HepG2 (cell line): ENCODE measurements around the gene SAMD15. TPM values are rescaled to one million over a fixed set of nuclear protein-coding genes. Genes with fewer than 3 reads are reported as not detected.

Source experiments
- ATAC-seq: fragments of 200-7000 bp; cut with Tn5 transposase; 3 replicates; pipeline ENCODE4 v1.9.1; 2020; ENCODE audit warnings: mild to moderate bottlenecking, moderate library complexity
- BruUV-seq: library from RNA; stranded (reverse); fragments of 400-500 nt; replicated peaks from 2 replicates; lab custom pipeline; 2021; lab: Mats Ljungman, UMichigan
- CTCF ChIA-PET: fragments of 300-600 bp; formaldehyde crosslinking; extraction: SDS; loops from one replicate; lab custom pipeline; 2021; ENCODE audit warnings: low total read pairs, inconsistent platforms, low intra/inter-chr PET ratio; lab: Yijun Ruan, JAX
- POLR2A ChIA-PET: fragments of 350-600 bp; sonication (Branson Sonifier 250); formaldehyde crosslinking; loops from one replicate; lab custom pipeline; 2020; ENCODE audit warnings: antibody characterized with exemption, inconsistent platforms; lab: Yijun Ruan, JAX
- DNase-seq: peaks from one replicate; pipeline ENCODE4 v3.0.0-alpha.2; 2015; ENCODE audit warnings: low spot score
- FAIRE-seq: peaks from 3 replicates; lab custom pipeline; 2011; peaks lifted over from hg19 to GRCh38; lab: Jason Lieb, UNC
- H2AFZ ChIP-seq: one replicate; pipeline ENCODE4 v1.6.1; 2011; ENCODE audit warnings: low read length, inconsistent platforms
- H3K27ac ChIP-seq: fragments of 300-600 bp; 3 replicates; pipeline ENCODE4 v1.8.0; 2011; ENCODE audit warnings: mixed run types, mild to moderate bottlenecking, mixed read lengths, low read length, inconsistent platforms; ENCODE audit not compliant: insufficient read depth; ENCODE audit errors: extremely low read length
- H3K27me3 ChIP-seq, 2 experiments: fragments of 200-600 bp in 1 of 2; 2 replicates in 1 of 2; 3 replicates in 1 of 2; pipeline versions ENCODE4 v1.6.0 to v1.8.0; 2011; ENCODE audit warnings: low read length in 2 of 2, mild to moderate bottlenecking in 2 of 2, moderate library complexity in 2 of 2, inconsistent platforms in 1 of 2; ENCODE audit not compliant: insufficient read depth in 2 of 2, control insufficient read depth in 1 of 2
- H3K36me3 ChIP-seq, 2 experiments: fragments of 200-600 bp in 1 of 2; replicated peaks in 1 of 2; 2 replicates in 1 of 2; 3 replicates in 1 of 2; pipeline versions ENCODE4 v1.5.1 to v1.8.0; 2011; ENCODE audit warnings: low read length in 2 of 2, inconsistent platforms in 1 of 2; ENCODE audit not compliant: insufficient read depth in 2 of 2, control insufficient read depth in 1 of 2
- H3K4me1 ChIP-seq: 2 replicates; pipeline ENCODE4 v1.5.1; 2012; ENCODE audit warnings: low read length, inconsistent platforms; ENCODE audit not compliant: insufficient read depth
- H3K4me2 ChIP-seq: 2 replicates; pipeline ENCODE4 v1.6.0; 2011; ENCODE audit warnings: low read depth, low read length, inconsistent platforms
- H3K4me3 ChIP-seq, 3 experiments: fragments of 200-600 bp in 1 of 3; sonication (generic), shearing (Covaris generic) in 1 of 3; replicated peaks in 1 of 3; 2 replicates each; pipeline ENCODE4 v1.5.1; 2011 to 2016; ENCODE audit warnings: low read length in 3 of 3, inconsistent platforms in 2 of 3, low read depth in 2 of 3, mild to moderate bottlenecking in 2 of 3, control low read depth in 1 of 3, mixed read lengths in 1 of 3; ENCODE audit not compliant: insufficient read depth in 1 of 3
- H3K79me2 ChIP-seq: one replicate; pipeline ENCODE4 v1.6.1; 2011; ENCODE audit warnings: low read length, inconsistent platforms; ENCODE audit not compliant: insufficient read depth
- H3K9ac ChIP-seq: 2 replicates; pipeline ENCODE4 v1.6.0; 2011; ENCODE audit warnings: mild to moderate bottlenecking, low read depth, low read length, inconsistent platforms; ENCODE audit not compliant: insufficient read depth
- H3K9me3 ChIP-seq: 2 replicates; pipeline ENCODE4 v1.5.1; 2012; ENCODE audit warnings: mild to moderate bottlenecking, low read length
- H4K20me1 ChIP-seq: 2 replicates; pipeline ENCODE4 v1.6.0; 2011; ENCODE audit warnings: inconsistent platforms, mild to moderate bottlenecking, low read length, moderate library complexity; ENCODE audit not compliant: insufficient read depth
- EHMT2 ChIP-seq: fragments of 200-600 bp; sonication (generic); IDR thresholded peaks from 2 replicates; pipeline ENCODE4 v1.7.0; 2017; ENCODE audit warnings: antibody characterized with exemption, low read depth, low read length, borderline replicate concordance
- FOXA1 ChIP-seq, 2 experiments: fragments of 450-650 bp in 1 of 2; sonication (generic) in 1 of 2; formaldehyde crosslinking in 1 of 2; IDR thresholded peaks; 2 replicates each; pipeline versions ENCODE4 v1.4.0 to v1.6.1; 2016 to 2020; ENCODE audit warnings: missing genetic modification reagents in 1 of 2
- NCOR1 ChIP-seq: fragments of 200-600 bp; sonication (generic); IDR thresholded peaks from 2 replicates; pipeline ENCODE4 v1.7.0; 2017; ENCODE audit warnings: antibody characterized with exemption, low read length, borderline replicate concordance
- PITX1 ChIP-seq: sonication (generic); formaldehyde crosslinking; IDR thresholded peaks from 2 replicates; pipeline ENCODE4 v1.5.1; 2020; ENCODE audit warnings: mild to moderate bottlenecking, missing genetic modification reagents
- ZNF431 ChIP-seq: sonication (generic); formaldehyde crosslinking; IDR thresholded peaks from 2 replicates; pipeline ENCODE4 v1.9.0; 2022; ENCODE audit warnings: missing genetic modification reagents, low read depth, mild to moderate bottlenecking, borderline replicate concordance
- ZNF564 ChIP-seq: sonication (generic); formaldehyde crosslinking; IDR thresholded peaks from 2 replicates; pipeline ENCODE4 v1.8.1; 2023; ENCODE audit warnings: mild to moderate bottlenecking, missing genetic modification reagents
- ZNF839 ChIP-seq: sonication (generic); formaldehyde crosslinking; IDR thresholded peaks from 2 replicates; pipeline ENCODE4 v1.4.0; 2020; ENCODE audit warnings: missing genetic modification reagents, mild to moderate bottlenecking, borderline replicate concordance
- WGBS: methylation state at CpG from one replicate; pipeline ENCODE4 v1.1.6; 2017; ENCODE audit warnings: low lambda C conversion rate; 5-methylcytosine and 5-hydroxymethylcytosine counted together
- in situ Hi-C: cut with HindIII; loops from 2 replicates; pipeline ENCODE4 v1.10.0; 2017; ENCODE audit warnings: low pct_unique_long_range_greater_than_20kb; ENCODE audit not compliant: extremely low pct_ligation_motif_present
- intact Hi-C: fragments of 100-400 bp; cut with micrococcal nuclease; formaldehyde crosslinking; loops from one replicate; pipeline ENCODE4 v1.10.0; 2022; ENCODE audit not compliant: unreplicated experiment
- polyA plus RNA-seq, 8 experiments: library from polyadenylated mRNA; depleted of rRNA in 3 of 8; stranded (reverse) in 7 of 8; unstranded in 1 of 8; fragments of >200 nt; fragmentation: Illumina TruSeq in 4 of 8; extraction: Trizol in 4 of 8; gene quantifications; 2 replicates each; pipeline versions ENCODE4 v1.2.1 to v1.2.3, GENCODE V29; 2011 to 2016; ENCODE audit warnings: low read depth in 4 of 8, missing spikeins in 1 of 8, mixed read lengths in 1 of 8; ENCODE audit not compliant: insufficient read depth in 1 of 8
- total RNA-seq, 5 experiments: library from RNA; depleted of rRNA; stranded (reverse); fragments of >200 nt; fragmentation: Illumina TruSeq; extraction: Trizol; gene quantifications; 2 replicates each; pipeline ENCODE4 v1.2.3, GENCODE V29; 2016; ENCODE audit warnings: low read depth in 1 of 5
- TF ChIP-seq, protein P1 (sequence below): sonication (generic); formaldehyde crosslinking; IDR thresholded peaks from 2 replicates; pipeline ENCODE4 v1.4.0; 2020; ENCODE audit warnings: missing genetic modification reagents
- TF ChIP-seq, protein P2 (sequence below): sonication (generic); formaldehyde crosslinking; conservative IDR thresholded peaks from 2 replicates; pipeline ENCODE4 v1.4.0; 2020; ENCODE audit warnings: missing genetic modification reagents
- TF ChIP-seq, protein P3 (sequence below): sonication (generic); formaldehyde crosslinking; IDR thresholded peaks from 2 replicates; pipeline ENCODE4 v1.5.1; 2020; ENCODE audit warnings: missing genetic modification reagents, mild to moderate bottlenecking, borderline replicate concordance
- TF ChIP-seq, protein P4 (sequence below): sonication (generic); formaldehyde crosslinking; IDR thresholded peaks from 2 replicates; pipeline ENCODE4 v1.5.0; 2020; ENCODE audit warnings: mild to moderate bottlenecking, missing genetic modification reagents

SAMD15 gene
- total and polyA plus RNA-seq, 2 of the 13 experiments (the other 11 are each of a cell fraction or from before 2014, with no cell fraction given), result 0.09 to 1.3 TPM

DNA sequence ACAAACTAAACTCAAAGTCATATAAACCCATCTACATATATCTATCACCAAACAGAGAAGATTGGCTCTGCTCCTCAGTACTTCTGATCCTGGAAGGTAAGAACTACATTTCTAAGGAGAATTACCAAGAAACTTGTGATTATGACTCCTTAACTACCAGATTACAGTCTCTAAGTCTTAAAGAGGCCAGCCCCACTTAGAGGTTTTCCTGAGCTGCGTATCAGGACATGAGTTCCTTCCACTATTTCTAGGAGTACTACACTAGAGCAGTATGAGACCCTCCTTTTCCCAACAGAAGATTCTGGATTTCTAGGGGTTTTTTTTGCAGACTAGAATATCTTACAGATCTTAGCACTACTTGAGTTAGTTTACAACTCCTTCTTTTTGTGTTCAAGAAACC, 46.2 kb downstream of the SAMD15 start, which contains the start of gene NOXRED1 (continued):
- TF ChIP-seq, protein P1, sequence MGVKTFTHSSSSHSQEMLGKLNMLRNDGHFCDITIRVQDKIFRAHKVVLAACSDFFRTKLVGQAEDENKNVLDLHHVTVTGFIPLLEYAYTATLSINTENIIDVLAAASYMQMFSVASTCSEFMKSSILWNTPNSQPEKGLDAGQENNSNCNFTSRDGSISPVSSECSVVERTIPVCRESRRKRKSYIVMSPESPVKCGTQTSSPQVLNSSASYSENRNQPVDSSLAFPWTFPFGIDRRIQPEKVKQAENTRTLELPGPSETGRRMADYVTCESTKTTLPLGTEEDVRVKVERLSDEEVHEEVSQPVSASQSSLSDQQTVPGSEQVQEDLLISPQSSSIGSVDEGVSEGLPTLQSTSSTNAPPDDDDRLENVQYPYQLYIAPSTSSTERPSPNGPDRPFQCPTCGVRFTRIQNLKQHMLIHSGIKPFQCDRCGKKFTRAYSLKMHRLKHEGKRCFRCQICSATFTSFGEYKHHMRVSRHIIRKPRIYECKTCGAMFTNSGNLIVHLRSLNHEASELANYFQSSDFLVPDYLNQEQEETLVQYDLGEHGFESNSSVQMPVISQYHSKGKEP, result no peak

DNA sequence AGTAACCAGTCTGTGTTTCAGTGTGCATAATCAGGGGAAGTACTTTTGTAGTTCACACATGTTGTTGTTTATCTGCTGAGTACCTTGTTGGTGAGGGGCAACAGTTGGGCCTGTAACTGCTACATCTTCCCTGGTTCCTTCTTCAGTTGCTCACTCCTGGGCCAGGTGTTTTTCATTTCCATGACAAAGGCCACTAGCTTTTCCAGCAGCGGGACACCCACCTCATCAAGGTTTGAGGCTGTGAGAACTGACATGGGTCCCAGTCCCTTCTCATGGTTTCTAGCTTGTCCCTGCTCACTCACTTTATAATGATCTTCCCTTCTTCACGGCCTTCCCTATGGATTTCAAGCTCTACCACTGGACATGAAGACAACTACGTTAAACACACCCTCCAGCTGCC, 47.7 kb downstream of the SAMD15 start:
- ChIA-PET POLR2A (no interaction called here), CTCF (no interaction called here)
- no peaks in the 10 kb centered on the region for H3K79me2 ChIP-seq
- ATAC-seq (no peak), FAIRE-seq (no peak), DNase-seq (no peak)
- peaks cover 2% of the 10 kb centered on the region; the same call in 1 of the 2 replicates for H3K9me3 ChIP-seq
- H4K20me1 ChIP-seq, result no peaks in the 10 kb centered on the region
- in situ Hi-C loops, result no loop called here
- no peak overlapping the region for H3K4me2 ChIP-seq
- WGBS, result 99% methylated on average over 3 of the region's 3 CpGs
- no peak overlapping the region for H3K4me3 ChIP-seq
- no peaks in the 10 kb centered on the region for H3K27me3 ChIP-seq
- no peak overlapping the region for H2AFZ ChIP-seq
- peaks cover 6 to 53% of the 10 kb centered on the region in 2 experiments for H3K36me3 ChIP-seq
- no peak overlapping the region for H3K27ac ChIP-seq
- no peaks in the 10 kb centered on the region for H3K4me1 ChIP-seq
- intact Hi-C loops, result no loop called here
- H3K9ac ChIP-seq, result no peak overlapping the region
- no TSS peak for BruUV-seq
- TF ChIP-seq NCOR1 (no peak), FOXA1 (IDR thresholded peaks at IDR 0.05) (no peak), FOXA1 (CRISPR knock-in tag; IDR thresholded peaks at IDR 0.05) (no peak), ZNF431 (no peak), ZNF564 (CRISPR knock-in tag) (no peak), ZNF839 (CRISPR knock-in tag) (no peak), EHMT2 (no peak), PITX1 (CRISPR knock-in tag) (no peak)
- TF ChIP-seq, protein P2, sequence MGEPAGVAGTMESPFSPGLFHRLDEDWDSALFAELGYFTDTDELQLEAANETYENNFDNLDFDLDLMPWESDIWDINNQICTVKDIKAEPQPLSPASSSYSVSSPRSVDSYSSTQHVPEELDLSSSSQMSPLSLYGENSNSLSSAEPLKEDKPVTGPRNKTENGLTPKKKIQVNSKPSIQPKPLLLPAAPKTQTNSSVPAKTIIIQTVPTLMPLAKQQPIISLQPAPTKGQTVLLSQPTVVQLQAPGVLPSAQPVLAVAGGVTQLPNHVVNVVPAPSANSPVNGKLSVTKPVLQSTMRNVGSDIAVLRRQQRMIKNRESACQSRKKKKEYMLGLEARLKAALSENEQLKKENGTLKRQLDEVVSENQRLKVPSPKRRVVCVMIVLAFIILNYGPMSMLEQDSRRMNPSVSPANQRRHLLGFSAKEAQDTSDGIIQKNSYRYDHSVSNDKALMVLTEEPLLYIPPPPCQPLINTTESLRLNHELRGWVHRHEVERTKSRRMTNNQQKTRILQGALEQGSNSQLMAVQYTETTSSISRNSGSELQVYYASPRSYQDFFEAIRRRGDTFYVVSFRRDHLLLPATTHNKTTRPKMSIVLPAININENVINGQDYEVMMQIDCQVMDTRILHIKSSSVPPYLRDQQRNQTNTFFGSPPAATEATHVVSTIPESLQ (CRISPR knock-in tag), result no peak
- TF ChIP-seq, protein P3, sequence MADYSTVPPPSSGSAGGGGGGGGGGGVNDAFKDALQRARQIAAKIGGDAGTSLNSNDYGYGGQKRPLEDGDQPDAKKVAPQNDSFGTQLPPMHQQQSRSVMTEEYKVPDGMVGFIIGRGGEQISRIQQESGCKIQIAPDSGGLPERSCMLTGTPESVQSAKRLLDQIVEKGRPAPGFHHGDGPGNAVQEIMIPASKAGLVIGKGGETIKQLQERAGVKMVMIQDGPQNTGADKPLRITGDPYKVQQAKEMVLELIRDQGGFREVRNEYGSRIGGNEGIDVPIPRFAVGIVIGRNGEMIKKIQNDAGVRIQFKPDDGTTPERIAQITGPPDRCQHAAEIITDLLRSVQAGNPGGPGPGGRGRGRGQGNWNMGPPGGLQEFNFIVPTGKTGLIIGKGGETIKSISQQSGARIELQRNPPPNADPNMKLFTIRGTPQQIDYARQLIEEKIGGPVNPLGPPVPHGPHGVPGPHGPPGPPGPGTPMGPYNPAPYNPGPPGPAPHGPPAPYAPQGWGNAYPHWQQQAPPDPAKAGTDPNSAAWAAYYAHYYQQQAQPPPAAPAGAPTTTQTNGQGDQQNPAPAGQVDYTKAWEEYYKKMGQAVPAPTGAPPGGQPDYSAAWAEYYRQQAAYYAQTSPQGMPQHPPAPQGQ (CRISPR knock-in tag), result no peak
- TF ChIP-seq, protein P4, sequence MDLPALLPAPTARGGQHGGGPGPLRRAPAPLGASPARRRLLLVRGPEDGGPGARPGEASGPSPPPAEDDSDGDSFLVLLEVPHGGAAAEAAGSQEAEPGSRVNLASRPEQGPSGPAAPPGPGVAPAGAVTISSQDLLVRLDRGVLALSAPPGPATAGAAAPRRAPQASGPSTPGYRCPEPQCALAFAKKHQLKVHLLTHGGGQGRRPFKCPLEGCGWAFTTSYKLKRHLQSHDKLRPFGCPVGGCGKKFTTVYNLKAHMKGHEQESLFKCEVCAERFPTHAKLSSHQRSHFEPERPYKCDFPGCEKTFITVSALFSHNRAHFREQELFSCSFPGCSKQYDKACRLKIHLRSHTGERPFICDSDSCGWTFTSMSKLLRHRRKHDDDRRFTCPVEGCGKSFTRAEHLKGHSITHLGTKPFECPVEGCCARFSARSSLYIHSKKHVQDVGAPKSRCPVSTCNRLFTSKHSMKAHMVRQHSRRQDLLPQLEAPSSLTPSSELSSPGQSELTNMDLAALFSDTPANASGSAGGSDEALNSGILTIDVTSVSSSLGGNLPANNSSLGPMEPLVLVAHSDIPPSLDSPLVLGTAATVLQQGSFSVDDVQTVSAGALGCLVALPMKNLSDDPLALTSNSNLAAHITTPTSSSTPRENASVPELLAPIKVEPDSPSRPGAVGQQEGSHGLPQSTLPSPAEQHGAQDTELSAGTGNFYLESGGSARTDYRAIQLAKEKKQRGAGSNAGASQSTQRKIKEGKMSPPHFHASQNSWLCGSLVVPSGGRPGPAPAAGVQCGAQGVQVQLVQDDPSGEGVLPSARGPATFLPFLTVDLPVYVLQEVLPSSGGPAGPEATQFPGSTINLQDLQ, result no peak
